A673 (cell line): Measurements from ENCODE around the gene SFMBT2. TPM values are rescaled to one million over a fixed set of nuclear protein-coding genes. Genes with fewer than 3 reads are reported as not detected.

Experiments
- BruUV-seq: library from RNA; stranded (reverse); fragments of 400-500 nt; replicated peaks from 2 replicates; lab custom pipeline; 2021; lab: Mats Ljungman, UMichigan
- CTCF ChIA-PET: fragments of 300-600 bp; sonication (Branson Sonifier 250); formaldehyde crosslinking; loops from one replicate; lab custom pipeline; 2022; ENCODE audit warnings: antibody characterized with exemption; lab: Charles Lee
- POLR2A ChIA-PET: fragments of 300-600 bp; sonication (Branson Sonifier 250); formaldehyde crosslinking; loops from one replicate; lab custom pipeline; 2022; ENCODE audit warnings: antibody characterized with exemption; ENCODE audit not compliant: low non-redundant PET; lab: Charles Lee
- DNase-seq: peaks from one replicate; pipeline ENCODE4 v3.0.0-alpha.2; 2015; ENCODE audit warnings: low spot score
- H3K27ac ChIP-seq: fragments of 200-600 bp; sonication (generic); 2 replicates; pipeline ENCODE4 v1.5.1; 2016; ENCODE audit warnings: mixed run types, low read depth, mild to moderate bottlenecking, mixed read lengths, antibody characterized with exemption, low read length; ENCODE audit not compliant: poor library complexity, severe bottlenecking
- H3K27me3 ChIP-seq: fragments of 200-600 bp; sonication (generic); replicated peaks from 2 replicates; pipeline ENCODE4 v1.6.1; 2017; ENCODE audit warnings: mixed run types, low read depth, mild to moderate bottlenecking, mixed read lengths, antibody characterized with exemption, low read length; ENCODE audit not compliant: insufficient read depth, poor library complexity
- H3K36me3 ChIP-seq: fragments of 200-600 bp; sonication (generic); 2 replicates; pipeline ENCODE4 v1.6.1; 2016; ENCODE audit warnings: mixed run types, mild to moderate bottlenecking, mixed read lengths, antibody characterized with exemption, low read length; ENCODE audit not compliant: insufficient read depth, poor library complexity, severe bottlenecking
- H3K4me1 ChIP-seq: fragments of 200-600 bp; sonication (generic); 2 replicates; pipeline ENCODE4 v1.6.1; 2017; ENCODE audit warnings: mixed run types, mild to moderate bottlenecking, mixed read lengths, antibody characterized with exemption, low read length; ENCODE audit not compliant: insufficient read depth, poor library complexity, severe bottlenecking
- H3K4me3 ChIP-seq: fragments of 200-600 bp; sonication (generic); 2 replicates; pipeline ENCODE4 v1.5.1; 2016; ENCODE audit warnings: low read depth, mixed run types, mild to moderate bottlenecking, mixed read lengths, low read length; ENCODE audit not compliant: poor library complexity, severe bottlenecking
- H3K9me3 ChIP-seq: fragments of 200-600 bp; sonication (generic); 2 replicates; pipeline ENCODE4 v1.6.1; 2016; ENCODE audit warnings: mixed run types, low read depth, mild to moderate bottlenecking, mixed read lengths, antibody characterized with exemption, low read length; ENCODE audit not compliant: poor library complexity, severe bottlenecking
- EZH2 ChIP-seq: fragments of 200-600 bp; sonication (generic); IDR thresholded peaks from 2 replicates; pipeline ENCODE4 v1.6.1; 2017; ENCODE audit warnings: borderline replicate concordance, low read depth, mild to moderate bottlenecking, mixed read lengths, antibody characterized with exemption, low read length; ENCODE audit not compliant: poor library complexity, severe bottlenecking
- intact Hi-C: fragments of 100-400 bp; cut with micrococcal nuclease; formaldehyde crosslinking; loops from one replicate; pipeline ENCODE4 v1.10.0; 2022; ENCODE audit not compliant: unreplicated experiment
- total RNA-seq: library from RNA; stranded (reverse); gene quantifications from 2 replicates; pipeline ENCODE4 v1.2.3, GENCODE V29; 2021
- TF ChIP-seq, protein P1 (sequence below): fragments of 300-800, 200-600 bp; sonication (generic); conservative IDR thresholded peaks from 2 replicates; pipeline ENCODE4 v1.5.1; 2017; ENCODE audit warnings: low read depth, mild to moderate bottlenecking, antibody characterized with exemption, low read length, moderate library complexity, mixed read lengths

Gene SFMBT2
- total RNA-seq, 1 experiment from 2014 or later, result 8.2 TPM

DNA sequence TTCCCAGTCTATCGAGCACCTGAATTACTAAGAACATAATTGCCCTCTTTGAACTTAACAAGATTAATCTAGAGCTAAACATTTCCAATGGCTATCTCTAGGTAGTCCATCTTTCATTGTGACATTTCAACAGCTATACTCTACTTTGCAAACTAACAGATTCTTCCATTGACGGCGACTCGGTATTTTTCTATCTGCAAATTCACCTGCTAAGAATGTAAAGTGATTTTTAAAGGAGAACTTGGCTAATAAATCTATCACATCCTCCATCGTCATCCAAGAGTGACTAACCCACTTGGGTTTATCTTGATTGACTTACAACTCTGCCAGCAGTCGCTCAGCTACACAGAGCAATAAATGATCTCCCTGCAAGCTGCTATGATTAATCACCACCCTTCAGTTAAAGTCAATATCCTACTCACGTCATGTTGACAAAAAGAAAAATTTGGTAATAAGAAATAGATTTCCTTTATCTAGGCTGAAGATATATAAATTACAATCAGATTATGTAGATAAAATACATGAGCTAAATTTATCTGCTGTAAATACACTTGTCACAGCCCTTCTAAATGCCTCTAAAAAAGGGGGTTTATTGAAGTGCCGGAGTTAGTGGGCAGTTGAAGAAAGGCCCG is 99.5 kb downstream of the SFMBT2 start:
- Histone ChIP-seq H3K27me3 (no peaks in the 10 kb centered on the region), H3K4me1 (no peaks in the 10 kb centered on the region), H3K36me3 (no peaks in the 10 kb centered on the region), H3K4me3 (no peak overlapping the region), H3K9me3 (no peaks in the 10 kb centered on the region), H3K27ac (no peak overlapping the region)
- TF ChIP-seq, protein P1, sequence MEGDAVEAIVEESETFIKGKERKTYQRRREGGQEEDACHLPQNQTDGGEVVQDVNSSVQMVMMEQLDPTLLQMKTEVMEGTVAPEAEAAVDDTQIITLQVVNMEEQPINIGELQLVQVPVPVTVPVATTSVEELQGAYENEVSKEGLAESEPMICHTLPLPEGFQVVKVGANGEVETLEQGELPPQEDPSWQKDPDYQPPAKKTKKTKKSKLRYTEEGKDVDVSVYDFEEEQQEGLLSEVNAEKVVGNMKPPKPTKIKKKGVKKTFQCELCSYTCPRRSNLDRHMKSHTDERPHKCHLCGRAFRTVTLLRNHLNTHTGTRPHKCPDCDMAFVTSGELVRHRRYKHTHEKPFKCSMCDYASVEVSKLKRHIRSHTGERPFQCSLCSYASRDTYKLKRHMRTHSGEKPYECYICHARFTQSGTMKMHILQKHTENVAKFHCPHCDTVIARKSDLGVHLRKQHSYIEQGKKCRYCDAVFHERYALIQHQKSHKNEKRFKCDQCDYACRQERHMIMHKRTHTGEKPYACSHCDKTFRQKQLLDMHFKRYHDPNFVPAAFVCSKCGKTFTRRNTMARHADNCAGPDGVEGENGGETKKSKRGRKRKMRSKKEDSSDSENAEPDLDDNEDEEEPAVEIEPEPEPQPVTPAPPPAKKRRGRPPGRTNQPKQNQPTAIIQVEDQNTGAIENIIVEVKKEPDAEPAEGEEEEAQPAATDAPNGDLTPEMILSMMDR, result no peak
- no peak for TF ChIP-seq EZH2
- intact Hi-C loops, result no loop called here
- POLR2A ChIA-PET, result no interaction called here
- CTCF ChIA-PET, result no interaction called here
- no TSS peak for BruUV-seq
- no peak for DNase-seq

DNA sequence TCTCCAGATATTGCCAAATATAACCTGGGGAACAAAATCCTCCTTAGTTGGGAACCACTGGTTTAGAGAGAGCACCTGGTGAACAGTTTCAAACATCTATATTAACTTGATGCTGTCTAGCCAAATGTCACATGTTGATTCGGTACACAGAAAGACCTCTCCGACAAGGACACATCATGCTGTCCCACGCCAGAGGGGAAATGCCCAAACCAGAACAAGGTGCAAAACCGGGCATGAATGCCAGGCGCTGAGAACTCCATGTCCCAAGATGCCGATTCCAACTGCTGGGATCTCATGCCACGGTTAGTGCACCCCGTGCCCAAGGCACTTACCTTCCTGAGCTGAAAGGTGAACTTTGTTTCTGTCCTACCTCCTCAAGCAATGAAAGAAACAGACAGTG is 100.8 kb downstream of the SFMBT2 start:
- Histone ChIP-seq H3K4me1 (no peaks in the 10 kb centered on the region), H3K9me3 (no peaks in the 10 kb centered on the region), H3K4me3 (no peak overlapping the region), H3K27ac (no peak overlapping the region), H3K27me3 (peaks cover under 1% of the 10 kb centered on the region), H3K36me3 (no peaks in the 10 kb centered on the region)
- BruUV-seq, result no TSS peak
- ChIA-PET POLR2A (no interaction called here), CTCF (no interaction called here)
- intact Hi-C loops, result no loop called here
- DNase-seq, result no peak
- no peak for TF ChIP-seq EZH2
- TF ChIP-seq, protein P1, result no peak

DNA sequence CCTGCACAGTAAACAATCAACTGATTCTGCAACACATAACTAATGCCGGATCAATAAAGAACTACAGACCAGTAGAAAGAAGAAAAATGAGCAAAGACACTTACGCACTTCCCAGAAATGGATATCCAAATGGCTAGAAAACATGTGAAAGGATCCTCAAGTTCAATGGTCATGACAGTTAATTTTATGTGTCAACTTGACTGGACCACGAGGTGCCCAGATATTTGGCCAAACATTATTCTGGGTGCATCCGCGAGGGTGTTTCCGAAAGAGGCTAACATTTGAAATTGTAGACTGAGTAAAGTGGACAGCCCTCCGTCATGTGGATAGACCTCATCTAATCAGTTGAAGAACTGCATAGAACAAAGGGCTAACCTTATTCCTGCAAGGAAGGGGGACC is 102.0 kb downstream of the SFMBT2 start:
- CTCF ChIA-PET, result no interaction called here

More for the DNA sequence above, 102.0 kb downstream of the SFMBT2 start:
- Histone ChIP-seq H3K4me3 (no peak overlapping the region), H3K36me3 (no peaks in the 10 kb centered on the region), H3K4me1 (no peaks in the 10 kb centered on the region), H3K9me3 (no peaks in the 10 kb centered on the region), H3K27me3 (peaks cover 8% of the 10 kb centered on the region), H3K27ac (no peak overlapping the region)
- intact Hi-C loops, result no loop called here
- POLR2A ChIA-PET, result no interaction called here
- no peak for DNase-seq
- no TSS peak for BruUV-seq
- TF ChIP-seq, protein P1, result no peak
- TF ChIP-seq EZH2, result no peak
